ENCODE measurements around the gene RABIF. TPM values are rescaled to one million over a fixed set of nuclear protein-coding genes. Genes with fewer than 3 reads are reported as not detected.

Gene RABIF
- total RNA-seq: 4.8 TPM

GRCh38 chr1:202888531-202889360 is at the start of gene RABIF:
Gene RABIF (minus strand): TSS chr1:202889149. CDS start chr1:202889098, 51 bp downstream.

GRCh38 chr1:202926581-202927491 is 37.9 kb upstream of the RABIF start, which contains the start of gene KLHL12:
Gene KLHL12 (minus strand): TSS chr1:202927234. CDS start chr1:202925162, 2,072 bp downstream.

Small RNA genes lying within 50 kb of the gene (small RNA-seq; reads per million reads assigned to genes)
- not detected for gene RF00019 (ENCODE audit: low replicate concordance)

Other genes with a start within 250 kb of the RABIF start
- gene SYT2, start 178.7 kb downstream of the RABIF start, total RNA-seq: 1.3 TPM
- 161 TPM for gene KDM5B, start 80.7 kb downstream of the RABIF start, total RNA-seq
- not detected for gene PCAT6, start 78.2 kb downstream of the RABIF start, total RNA-seq
- gene KLHL12, start 38.1 kb upstream of the RABIF start, total RNA-seq: 24.2 TPM
- gene ADIPOR1, start 69.2 kb upstream of the RABIF start, total RNA-seq: 99.1 TPM
- gene CYB5R1, start 78.1 kb upstream of the RABIF start, total RNA-seq: 49.0 TPM
- gene TMEM183A, start 118.2 kb upstream of the RABIF start, total RNA-seq: 61.5 TPM
- 14.0 TPM for gene PPFIA4, start 137.3 kb upstream of the RABIF start, total RNA-seq
- 32.3 TPM for gene MYOG, start 196.9 kb upstream of the RABIF start, total RNA-seq
- 4.9 TPM for gene ADORA1, start 238.6 kb upstream of the RABIF start, total RNA-seq